ENCODE measurements around the gene MCM10. TPM values are rescaled to one million over a fixed set of nuclear protein-coding genes. Genes with fewer than 3 reads are reported as not detected.

MCM10 gene
- total and polyA plus RNA-seq, 9 of the 15 experiments (the other 6 are each of a cell fraction or from before 2014, with no cell fraction given): 10.4 to 68.1 (median 48.0) TPM

DNA sequence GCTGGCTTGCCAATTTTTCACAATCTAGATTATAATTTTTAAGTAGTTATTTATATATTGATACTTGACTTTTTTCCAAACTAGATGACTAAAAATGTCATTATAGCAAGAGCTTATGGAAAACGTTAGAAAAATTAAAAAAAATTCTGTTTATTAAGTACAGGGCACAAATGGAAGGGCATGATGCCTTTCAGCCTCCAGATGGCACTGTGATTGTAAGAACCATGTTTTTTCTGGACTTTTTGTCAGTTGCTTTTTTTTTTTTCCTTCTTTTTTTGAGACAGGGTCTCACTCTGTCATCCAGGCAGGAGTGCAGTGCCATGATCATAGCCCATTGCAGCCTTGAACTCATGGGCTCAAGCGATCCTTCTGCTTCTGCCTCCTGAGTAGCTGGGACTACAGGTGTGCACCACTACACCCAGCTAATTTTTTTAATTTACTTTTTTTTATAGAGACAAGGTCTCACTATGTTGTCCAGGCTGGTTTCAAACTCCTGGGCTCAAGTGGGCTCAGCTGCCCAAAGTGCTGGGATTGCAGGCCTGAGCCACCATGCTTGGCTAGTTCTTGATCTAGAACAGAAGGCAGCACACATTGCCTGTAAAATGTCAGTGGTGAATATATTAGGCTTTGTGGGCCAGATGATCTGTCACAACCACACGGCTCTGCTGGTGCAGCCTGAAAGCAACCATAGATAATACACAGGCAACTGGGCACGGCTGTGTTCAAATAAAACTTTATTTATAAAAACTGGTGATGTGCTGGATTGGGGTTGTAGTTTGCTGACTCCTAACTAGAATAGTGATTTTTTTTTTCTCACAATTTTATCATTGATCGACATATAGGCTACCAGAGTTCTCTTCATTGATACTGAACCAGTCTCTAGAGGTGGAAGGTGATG is 45.4 kb downstream of the MCM10 start:
- no peak overlapping the region for H3K9ac ChIP-seq (ENCODE audit: insufficient read depth in 1 of 2, low read depth in 2 of 2, low read length in 2 of 2)
- no peaks in the 10 kb centered on the region for H3K9me1 ChIP-seq (ENCODE audit: control insufficient read depth, insufficient read depth, low read length)
- in situ Hi-C loops (cut with MboI): no loop called here
- CTCF ChIA-PET (ENCODE audit: low intra/inter-chr PET ratio): interaction anchor here (0.5 to 1.1 kb wide), 3 partner anchors 86 to 234 kb away, joined by 3 to 5 read pairs (median 5); no protein-coding TSS in a partner anchor
- no peak overlapping the region for H3K4me2 ChIP-seq (ENCODE audit: insufficient read depth, low read length)
- H2AFZ ChIP-seq (ENCODE audit: low read depth, low read length): no peak overlapping the region
- ATAC-seq: no peak
- no peaks in the 10 kb centered on the region for H3K79me2 ChIP-seq (ENCODE audit: control insufficient read depth, insufficient read depth, low read length)
- WGBS (ENCODE audit: insufficient coverage, low coverage, missing lambda C conversion rate): 70% methylated on average over 5 of the region's 5 CpGs
- H3K27ac ChIP-seq (ENCODE audit: extremely low read depth, low read depth, low read length): no peak overlapping the region
- no peak overlapping the region for H3K4me3 ChIP-seq
- H3K4me1 ChIP-seq (replicated peaks in 1 of 2; ENCODE audit: control insufficient read depth in 2 of 2, insufficient read depth in 2 of 2, low read length in 2 of 2): no peaks in the 10 kb centered on the region
- H3K9me3 ChIP-seq (replicated peaks; ENCODE audit: control insufficient read depth, insufficient read depth, low read depth, low read length): no peaks in the 10 kb centered on the region
- peaks cover 85% of the 10 kb centered on the region for H3K36me3 ChIP-seq (ENCODE audit: control insufficient read depth, insufficient read depth, low read length)
- FAIRE-seq: no peak
- POLR2A ChIA-PET: no interaction called here
- intact Hi-C loops (cut with micrococcal nuclease): no loop called here
- no peaks in the 10 kb centered on the region for H3K27me3 ChIP-seq (ENCODE audit: control insufficient read depth in 2 of 2, insufficient read depth in 2 of 2, low read length in 2 of 2)
- no peak for DNase-seq (ENCODE audit: extremely low read depth in 1 of 4, low spot score in 3 of 4)
- BruUV-seq (replicated peaks): no TSS peak
- no peaks in the 10 kb centered on the region for H4K20me1 ChIP-seq (replicated peaks; ENCODE audit: control insufficient read depth, insufficient read depth, low read length)
- TF ChIP-seq RAD21 (CRISPR knock-in tag; conservative IDR thresholded peaks at IDR 0.05 in 1 of 2, IDR thresholded peaks at IDR 0.05 in 1 of 2) (peak in 1 of 2 experiments; percentile 45; a peak in 2 of 4 replicates), ZNF384 (IDR thresholded peaks at IDR 0.05; ENCODE audit: low read depth, low read length) (peak; percentile 47; the same call in 1 of the 2 replicates), BCOR (IDR thresholded peaks at IDR 0.05) (no peak), RBBP5 (IDR thresholded peaks at IDR 0.05; ENCODE audit: borderline replicate concordance, insufficient read depth, low read length, poor library complexity, severe bottlenecking) (no peak), EZH2 (IDR thresholded peaks at IDR 0.05; ENCODE audit: borderline replicate concordance, low read depth, low read length) (no peak)
- TF ChIP-seq, protein P1, sequence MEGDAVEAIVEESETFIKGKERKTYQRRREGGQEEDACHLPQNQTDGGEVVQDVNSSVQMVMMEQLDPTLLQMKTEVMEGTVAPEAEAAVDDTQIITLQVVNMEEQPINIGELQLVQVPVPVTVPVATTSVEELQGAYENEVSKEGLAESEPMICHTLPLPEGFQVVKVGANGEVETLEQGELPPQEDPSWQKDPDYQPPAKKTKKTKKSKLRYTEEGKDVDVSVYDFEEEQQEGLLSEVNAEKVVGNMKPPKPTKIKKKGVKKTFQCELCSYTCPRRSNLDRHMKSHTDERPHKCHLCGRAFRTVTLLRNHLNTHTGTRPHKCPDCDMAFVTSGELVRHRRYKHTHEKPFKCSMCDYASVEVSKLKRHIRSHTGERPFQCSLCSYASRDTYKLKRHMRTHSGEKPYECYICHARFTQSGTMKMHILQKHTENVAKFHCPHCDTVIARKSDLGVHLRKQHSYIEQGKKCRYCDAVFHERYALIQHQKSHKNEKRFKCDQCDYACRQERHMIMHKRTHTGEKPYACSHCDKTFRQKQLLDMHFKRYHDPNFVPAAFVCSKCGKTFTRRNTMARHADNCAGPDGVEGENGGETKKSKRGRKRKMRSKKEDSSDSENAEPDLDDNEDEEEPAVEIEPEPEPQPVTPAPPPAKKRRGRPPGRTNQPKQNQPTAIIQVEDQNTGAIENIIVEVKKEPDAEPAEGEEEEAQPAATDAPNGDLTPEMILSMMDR (IDR thresholded peaks at IDR 0.05 in 2 of 3, conservative IDR thresholded peaks at IDR 0.05 in 1 of 3; ENCODE audit: insufficient read depth in 2 of 3, low read depth in 1 of 3, low read length in 3 of 3): peak in 2 of 3 experiments; percentile 18 to 46; a peak in 2 of 6 replicates
- TF ChIP-seq, protein P2, sequence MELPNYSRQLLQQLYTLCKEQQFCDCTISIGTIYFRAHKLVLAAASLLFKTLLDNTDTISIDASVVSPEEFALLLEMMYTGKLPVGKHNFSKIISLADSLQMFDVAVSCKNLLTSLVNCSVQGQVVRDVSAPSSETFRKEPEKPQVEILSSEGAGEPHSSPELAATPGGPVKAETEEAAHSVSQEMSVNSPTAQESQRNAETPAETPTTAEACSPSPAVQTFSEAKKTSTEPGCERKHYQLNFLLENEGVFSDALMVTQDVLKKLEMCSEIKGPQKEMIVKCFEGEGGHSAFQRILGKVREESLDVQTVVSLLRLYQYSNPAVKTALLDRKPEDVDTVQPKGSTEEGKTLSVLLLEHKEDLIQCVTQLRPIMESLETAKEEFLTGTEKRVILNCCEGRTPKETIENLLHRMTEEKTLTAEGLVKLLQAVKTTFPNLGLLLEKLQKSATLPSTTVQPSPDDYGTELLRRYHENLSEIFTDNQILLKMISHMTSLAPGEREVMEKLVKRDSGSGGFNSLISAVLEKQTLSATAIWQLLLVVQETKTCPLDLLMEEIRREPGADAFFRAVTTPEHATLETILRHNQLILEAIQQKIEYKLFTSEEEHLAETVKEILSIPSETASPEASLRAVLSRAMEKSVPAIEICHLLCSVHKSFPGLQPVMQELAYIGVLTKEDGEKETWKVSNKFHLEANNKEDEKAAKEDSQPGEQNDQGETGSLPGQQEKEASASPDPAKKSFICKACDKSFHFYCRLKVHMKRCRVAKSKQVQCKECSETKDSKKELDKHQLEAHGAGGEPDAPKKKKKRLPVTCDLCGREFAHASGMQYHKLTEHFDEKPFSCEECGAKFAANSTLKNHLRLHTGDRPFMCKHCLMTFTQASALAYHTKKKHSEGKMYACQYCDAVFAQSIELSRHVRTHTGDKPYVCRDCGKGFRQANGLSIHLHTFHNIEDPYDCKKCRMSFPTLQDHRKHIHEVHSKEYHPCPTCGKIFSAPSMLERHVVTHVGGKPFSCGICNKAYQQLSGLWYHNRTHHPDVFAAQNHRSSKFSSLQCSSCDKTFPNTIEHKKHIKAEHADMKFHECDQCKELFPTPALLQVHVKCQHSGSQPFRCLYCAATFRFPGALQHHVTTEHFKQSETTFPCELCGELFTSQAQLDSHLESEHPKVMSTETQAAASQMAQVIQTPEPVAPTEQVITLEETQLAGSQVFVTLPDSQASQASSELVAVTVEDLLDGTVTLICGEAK (IDR thresholded peaks at IDR 0.05): peak; percentile 84
- TF ChIP-seq, protein P2 (CRISPR knock-in tag; IDR thresholded peaks at IDR 0.05): peak; percentile 55; the same call in 1 of the 2 replicates

Measured in K562 (cell line).